ENCODE results near the gene MED16.

The MED16 gene

GRCh38 chr19:840519-841206 lies 52.3 kb downstream of the MED16 start, which contains the start of gene PRTN3:
Gene PRTN3 (plus strand): TSS chr19:840999. CDS start chr19:841009, 10 bp downstream.
- ATAC-seq (replicated peaks; ENCODE audit: extremely low read depth, poor library complexity, severe bottlenecking) (no peak), DNase-seq (ENCODE audit: low spot score in 2 of 2) (no peak)
- peaks cover 12% of the 10 kb centered on the region for H3K4me1 Mint-ChIP-seq
- peaks cover 5% of the 10 kb centered on the region for H3K9me3 Mint-ChIP-seq
- peaks cover 54% of the 10 kb centered on the region for H3K27me3 Mint-ChIP-seq
- H3K27ac Mint-ChIP-seq (ENCODE audit: low read depth): no peak within 1 kb of the TSS
- H3K36me3 Mint-ChIP-seq (ENCODE audit: insufficient read depth): peaks cover 10% of the 10 kb centered on the region
- no peak within 1 kb of the TSS for H3K4me3 Mint-ChIP-seq

- no peak for ATAC-seq (replicated peaks; ENCODE audit: extremely low read depth, poor library complexity, severe bottlenecking)
These were observed 57.7 kb downstream of the MED16 start for GRCh38 chr19:835210-835810.

GRCh38 chr19:834216-834615 lies 58.8 kb downstream of the MED16 start:
- H3K9me3 Mint-ChIP-seq: no peaks in the 10 kb centered on the region
- no peak overlapping the region for H3K4me3 Mint-ChIP-seq
- ATAC-seq (replicated peaks; ENCODE audit: extremely low read depth, poor library complexity, severe bottlenecking): no peak
- H3K27me3 Mint-ChIP-seq: peaks cover 19% of the 10 kb centered on the region
- no peak overlapping the region for H3K27ac Mint-ChIP-seq (ENCODE audit: low read depth)
- H3K4me1 Mint-ChIP-seq: peaks cover 6% of the 10 kb centered on the region
- peaks cover 3% of the 10 kb centered on the region for H3K36me3 Mint-ChIP-seq (ENCODE audit: insufficient read depth)
- DNase-seq (ENCODE audit: low spot score in 2 of 2): no peak

More at GRCh38 chr19:835210-835810, 57.7 kb downstream of the MED16 start:
- Mint-ChIP-seq H3K27ac (ENCODE audit: low read depth) (no peak overlapping the region), H3K27me3 (peaks cover 19% of the 10 kb centered on the region), H3K4me3 (no peak overlapping the region), H3K4me1 (peaks cover 6% of the 10 kb centered on the region), H3K36me3 (ENCODE audit: insufficient read depth) (peaks cover 5% of the 10 kb centered on the region), H3K9me3 (no peaks in the 10 kb centered on the region)
- no peak for DNase-seq (ENCODE audit: low spot score in 2 of 2)

- no peak for DNase-seq (ENCODE audit: low spot score in 2 of 2)
- Mint-ChIP-seq H3K27ac (ENCODE audit: low read depth) (no peak overlapping the region), H3K27me3 (peaks cover 12% of the 10 kb centered on the region), H3K4me1 (peaks cover 6% of the 10 kb centered on the region), H3K36me3 (ENCODE audit: insufficient read depth) (peaks cover 3% of the 10 kb centered on the region), H3K9me3 (no peaks in the 10 kb centered on the region), H3K4me3 (no peak overlapping the region)
- no peak for ATAC-seq (replicated peaks; ENCODE audit: extremely low read depth, poor library complexity, severe bottlenecking)
These were observed 61.3 kb downstream of the MED16 start for GRCh38 chr19:831407-832369.

GRCh38 chr19:829129-829758 lies 63.7 kb downstream of the MED16 start:
- H3K36me3 Mint-ChIP-seq (ENCODE audit: insufficient read depth): peaks cover 3% of the 10 kb centered on the region
- ATAC-seq (replicated peaks; ENCODE audit: extremely low read depth, poor library complexity, severe bottlenecking) (no peak), DNase-seq (ENCODE audit: low spot score in 2 of 2) (no peak)
- H3K9me3 Mint-ChIP-seq: no peaks in the 10 kb centered on the region
- H3K4me1 Mint-ChIP-seq: no peaks in the 10 kb centered on the region
- no peak overlapping the region for H3K4me3 Mint-ChIP-seq
- no peaks in the 10 kb centered on the region for H3K27me3 Mint-ChIP-seq
- no peak overlapping the region for H3K27ac Mint-ChIP-seq (ENCODE audit: low read depth)

GRCh38 chr19:827710-828321 lies 65.2 kb downstream of the MED16 start, which contains the start of gene AZU1:
Gene AZU1 (plus strand): TSS chr19:827837. CDS start chr19:827847, 10 bp downstream.
- Mint-ChIP-seq H3K4me1 (no peaks in the 10 kb centered on the region), H3K4me3 (no peak within 1 kb of the TSS), H3K27me3 (peaks cover 12% of the 10 kb centered on the region), H3K36me3 (ENCODE audit: insufficient read depth) (peaks cover 3% of the 10 kb centered on the region), H3K27ac (ENCODE audit: low read depth) (no peak within 1 kb of the TSS), H3K9me3 (no peaks in the 10 kb centered on the region)
- ATAC-seq (replicated peaks; ENCODE audit: extremely low read depth, poor library complexity, severe bottlenecking): no peak
- DNase-seq (ENCODE audit: low spot score in 2 of 2): no peak

GRCh38 chr19:827314-827709 lies 65.7 kb downstream of the MED16 start:
- peaks cover 12% of the 10 kb centered on the region for H3K27me3 Mint-ChIP-seq
- ATAC-seq (replicated peaks; ENCODE audit: extremely low read depth, poor library complexity, severe bottlenecking) (no peak), DNase-seq (ENCODE audit: low spot score in 2 of 2) (no peak)
- H3K27ac Mint-ChIP-seq (ENCODE audit: low read depth): no peak overlapping the region
- peaks cover 3% of the 10 kb centered on the region for H3K36me3 Mint-ChIP-seq (ENCODE audit: insufficient read depth)
- no peaks in the 10 kb centered on the region for H3K4me1 Mint-ChIP-seq
- H3K4me3 Mint-ChIP-seq: no peak overlapping the region
- no peaks in the 10 kb centered on the region for H3K9me3 Mint-ChIP-seq

- Mint-ChIP-seq H3K27me3 (peaks cover 12% of the 10 kb centered on the region), H3K4me3 (no peak overlapping the region), H3K4me1 (no peaks in the 10 kb centered on the region), H3K9me3 (no peaks in the 10 kb centered on the region), H3K27ac (ENCODE audit: low read depth) (no peak overlapping the region), H3K36me3 (ENCODE audit: insufficient read depth) (peaks cover 5% of the 10 kb centered on the region)
- DNase-seq (ENCODE audit: low spot score in 2 of 2): no peak
- ATAC-seq (replicated peaks; ENCODE audit: extremely low read depth, poor library complexity, severe bottlenecking): no peak
These were observed 66.9 kb downstream of the MED16 start for GRCh38 chr19:825897-826644.

- Mint-ChIP-seq H3K9me3 (no peaks in the 10 kb centered on the region), H3K27me3 (peaks cover 12% of the 10 kb centered on the region), H3K36me3 (ENCODE audit: insufficient read depth) (peaks cover 9% of the 10 kb centered on the region), H3K4me1 (no peaks in the 10 kb centered on the region), H3K4me3 (no peak overlapping the region), H3K27ac (ENCODE audit: low read depth) (no peak overlapping the region)
- DNase-seq (ENCODE audit: low spot score in 2 of 2) (no peak), ATAC-seq (replicated peaks; ENCODE audit: extremely low read depth, poor library complexity, severe bottlenecking) (no peak)
These were observed 68.1 kb downstream of the MED16 start for GRCh38 chr19:824885-825284.

GRCh38 chr19:823565-824121 lies 69.3 kb downstream of the MED16 start:
- Mint-ChIP-seq H3K27ac (ENCODE audit: low read depth) (no peak overlapping the region), H3K9me3 (no peaks in the 10 kb centered on the region), H3K4me3 (no peak overlapping the region), H3K4me1 (no peaks in the 10 kb centered on the region), H3K36me3 (ENCODE audit: insufficient read depth) (peaks cover 13% of the 10 kb centered on the region), H3K27me3 (peaks cover 12% of the 10 kb centered on the region)
- DNase-seq (ENCODE audit: low spot score in 2 of 2) (no peak), ATAC-seq (replicated peaks; ENCODE audit: extremely low read depth, poor library complexity, severe bottlenecking) (no peak)

GRCh38 chr19:821825-822503 lies 71.0 kb downstream of the MED16 start, which contains the start of gene PLPPR3:
Gene PLPPR3 (minus strand): TSS chr19:821955. CDS start chr19:821559, 396 bp downstream.
- H3K9me3 Mint-ChIP-seq: no peaks in the 10 kb centered on the region
- DNase-seq (ENCODE audit: low spot score in 2 of 2) (no peak), ATAC-seq (replicated peaks; ENCODE audit: extremely low read depth, poor library complexity, severe bottlenecking) (no peak)
- no peak within 1 kb of the TSS for H3K27ac Mint-ChIP-seq (ENCODE audit: low read depth)
- H3K4me3 Mint-ChIP-seq: peak within 1 kb of the TSS; percentile 25
- H3K36me3 Mint-ChIP-seq (ENCODE audit: insufficient read depth): peaks cover 13% of the 10 kb centered on the region
- H3K27me3 Mint-ChIP-seq: peaks cover 12% of the 10 kb centered on the region
- no peaks in the 10 kb centered on the region for H3K4me1 Mint-ChIP-seq

Measured in central memory CD8-positive, alpha-beta T cell (primary cell).